HG02981 (cell line): ENCODE data around the gene KLK13.

ENCODE experiments used
- ATAC-seq: cut with Tn5 transposase; IDR thresholded peaks from one replicate; pipeline ENCODE4 v1.9.1; 2021; ENCODE audit warnings: mild to moderate bottlenecking, moderate library complexity; ENCODE audit not compliant: unreplicated experiment

The KLK13 gene

DNA sequence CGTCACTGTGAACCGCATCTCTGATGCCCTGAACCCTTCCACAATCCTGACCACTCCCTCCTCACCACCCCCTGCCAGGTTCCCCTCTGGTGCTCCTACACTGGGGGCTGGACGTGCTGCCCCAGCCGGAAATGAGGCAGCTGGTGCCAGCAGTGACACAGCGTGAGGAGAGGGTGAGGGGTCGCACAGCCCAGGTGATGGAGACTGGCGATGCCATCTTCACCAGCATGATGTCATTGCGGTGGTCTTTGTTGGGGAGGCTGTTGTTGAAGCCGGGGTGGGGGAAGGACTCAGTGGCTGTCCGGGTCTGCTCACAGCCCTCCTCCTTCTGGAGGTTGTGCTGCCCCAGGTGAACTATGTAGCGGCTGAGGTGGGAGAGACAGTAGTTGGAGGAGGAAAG, 40.9 kb downstream of the KLK13 start:
- ATAC-seq = no peak

DNA sequence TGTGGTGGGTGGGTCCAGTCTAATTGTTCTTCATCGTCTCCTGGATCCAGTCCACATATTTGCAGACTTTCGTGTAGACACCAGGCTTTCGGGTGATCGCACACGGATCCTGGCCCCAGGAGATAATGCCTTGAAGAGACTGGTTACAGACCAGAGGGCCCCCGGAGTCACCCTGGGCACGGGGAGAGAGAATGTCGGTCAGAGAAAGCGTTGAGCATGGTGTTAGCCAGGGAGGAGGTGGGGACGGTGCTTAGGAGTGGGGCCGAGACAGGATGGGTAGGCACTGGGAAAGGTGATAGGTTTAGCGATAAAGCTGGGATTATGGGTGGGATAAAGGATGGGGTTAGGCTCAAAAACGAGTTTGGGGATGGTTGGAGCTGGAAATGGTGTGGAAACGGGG, 42.4 kb downstream of the KLK13 start:
- no peak for ATAC-seq

DNA sequence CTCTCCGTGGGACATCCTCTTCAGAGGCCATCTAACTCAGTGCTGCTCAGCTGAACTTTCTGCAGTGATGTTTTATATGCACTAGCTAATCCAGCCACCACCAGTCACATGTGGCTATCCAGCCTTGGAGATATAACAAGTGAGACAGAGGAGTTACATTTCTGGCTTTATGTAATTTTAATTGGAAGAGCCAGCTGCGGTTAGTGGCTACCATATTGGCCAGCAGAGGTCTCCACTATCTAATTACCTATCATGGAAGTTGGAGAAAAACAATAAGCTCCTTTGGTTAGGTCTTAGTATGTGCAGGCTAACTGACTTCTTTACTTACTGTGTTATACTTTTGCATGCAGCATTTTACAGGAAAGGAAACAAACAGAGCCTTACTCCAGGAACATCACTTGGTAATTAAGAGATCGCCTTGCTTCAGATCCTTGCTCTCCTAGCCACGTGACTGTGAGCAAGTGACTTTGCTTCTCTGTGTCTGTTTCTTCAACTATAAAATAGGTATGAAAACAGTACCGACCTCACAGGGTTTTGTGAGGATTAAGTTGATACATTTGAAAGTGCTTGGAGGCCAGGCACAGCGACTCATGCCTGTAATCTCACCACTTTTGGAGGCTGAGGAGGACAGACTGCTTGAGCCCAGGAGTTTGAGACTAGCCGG, 43.8 kb downstream of the KLK13 start:
- no peak for ATAC-seq

DNA sequence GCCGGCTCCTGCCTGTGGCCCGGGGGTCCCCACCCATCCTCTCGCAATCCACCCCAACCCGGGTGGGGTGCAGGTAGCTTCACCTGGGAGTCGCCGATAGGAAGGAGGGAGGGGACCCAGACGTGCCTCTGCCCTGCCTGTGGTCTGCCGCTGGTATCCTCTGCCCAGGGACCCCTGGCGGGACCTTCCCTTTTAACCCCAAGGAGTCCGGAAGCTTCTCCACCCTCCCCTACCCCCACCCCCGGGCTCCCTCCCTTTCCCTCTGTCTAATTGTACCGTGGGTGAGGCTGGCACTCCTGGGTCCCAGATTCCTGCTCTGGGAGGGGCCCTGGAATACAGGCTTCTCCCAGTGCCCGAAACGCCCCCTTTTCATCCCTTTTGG, 45.4 kb downstream of the KLK13 start, which contains the start of gene KLK10:
TSS of gene KLK10 (minus strand) at position 166 of the 382 bp plus-strand sequence. CDS start 579 bp downstream, outside the sequence.
- ATAC-seq = no peak

DNA sequence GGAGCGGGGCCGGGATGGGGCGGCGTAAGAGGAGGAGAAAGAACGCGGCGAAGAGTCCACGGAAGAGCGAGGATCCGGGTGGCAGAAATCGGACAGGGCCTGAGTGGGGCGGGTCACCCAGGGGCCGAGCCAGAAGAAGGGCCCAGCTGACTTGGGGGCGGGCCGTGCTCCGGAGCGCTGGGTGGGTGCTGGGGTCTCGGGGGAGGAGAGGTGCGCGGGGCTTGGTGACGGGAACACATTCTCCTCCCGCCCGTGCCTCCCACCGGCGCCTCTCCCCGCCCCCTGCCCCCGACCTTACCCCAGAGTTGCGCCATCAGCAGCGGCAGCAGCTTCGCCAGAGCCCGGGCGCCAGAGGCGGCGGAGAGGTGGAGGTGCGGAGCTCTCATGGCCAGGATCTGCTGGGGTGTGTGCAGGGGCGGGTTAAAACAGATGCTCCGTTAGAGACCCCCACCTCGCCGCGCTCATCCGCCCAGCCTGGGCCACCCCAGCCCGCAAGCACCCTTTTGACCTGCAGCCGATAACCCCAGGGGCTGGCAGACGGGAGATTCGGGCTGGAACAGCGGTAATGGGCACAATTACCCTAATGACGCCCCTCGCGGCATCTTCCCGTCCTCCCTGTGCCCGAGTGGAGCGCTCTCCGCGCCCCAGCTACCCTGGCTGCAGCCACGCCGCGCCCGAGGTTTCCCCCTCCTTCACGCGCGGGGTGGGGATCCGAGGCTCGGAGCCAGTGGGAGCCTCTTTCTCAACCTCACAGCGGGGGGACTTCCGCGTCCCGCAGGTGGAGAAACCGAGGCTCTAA, 45.9 kb downstream of the KLK13 start:
- no peak for ATAC-seq

DNA sequence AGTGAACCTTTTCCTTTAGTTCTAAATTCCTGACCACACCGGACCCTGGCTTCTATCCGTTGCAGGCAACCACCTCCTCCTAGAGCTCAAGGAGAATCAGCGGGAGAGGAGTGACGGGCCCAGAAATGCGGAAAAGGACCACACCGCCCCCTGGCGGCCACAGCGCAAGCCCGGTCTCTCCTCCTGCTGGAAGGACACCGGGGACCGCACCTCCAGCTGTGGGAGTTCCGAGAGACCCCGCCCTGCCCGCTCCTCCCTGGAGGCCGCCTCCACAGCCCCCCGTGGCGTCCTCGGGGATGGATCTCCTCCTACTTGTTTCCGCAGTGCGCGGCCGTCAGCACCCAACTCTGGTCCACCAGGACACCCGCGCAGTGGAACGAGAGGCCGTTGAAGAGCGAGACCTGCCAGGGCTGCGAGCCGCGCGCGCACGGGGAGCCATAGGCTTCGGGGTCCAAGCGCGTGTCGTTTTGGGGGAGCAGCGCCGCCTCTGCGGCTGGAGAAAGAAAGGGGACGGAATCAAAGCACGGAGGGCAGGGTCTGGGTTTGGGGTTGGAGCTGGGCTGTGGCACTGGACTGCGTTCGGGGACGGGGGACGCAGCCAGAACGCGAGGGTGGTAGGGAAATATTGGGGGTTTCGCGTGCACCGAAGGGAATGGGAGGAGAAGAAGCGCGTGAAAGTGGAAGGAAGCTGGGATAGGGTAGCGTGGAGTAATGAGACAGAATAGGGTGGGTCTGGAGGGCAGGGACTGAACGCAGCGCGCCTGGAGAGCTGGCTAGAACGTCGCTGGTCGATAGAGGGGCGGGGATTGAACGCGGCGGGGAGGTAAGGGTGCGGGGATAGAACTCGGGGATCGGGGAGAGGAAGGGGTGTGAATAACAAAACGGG, 47.9 kb downstream of the KLK13 start:
- ATAC-seq = no peak

DNA sequence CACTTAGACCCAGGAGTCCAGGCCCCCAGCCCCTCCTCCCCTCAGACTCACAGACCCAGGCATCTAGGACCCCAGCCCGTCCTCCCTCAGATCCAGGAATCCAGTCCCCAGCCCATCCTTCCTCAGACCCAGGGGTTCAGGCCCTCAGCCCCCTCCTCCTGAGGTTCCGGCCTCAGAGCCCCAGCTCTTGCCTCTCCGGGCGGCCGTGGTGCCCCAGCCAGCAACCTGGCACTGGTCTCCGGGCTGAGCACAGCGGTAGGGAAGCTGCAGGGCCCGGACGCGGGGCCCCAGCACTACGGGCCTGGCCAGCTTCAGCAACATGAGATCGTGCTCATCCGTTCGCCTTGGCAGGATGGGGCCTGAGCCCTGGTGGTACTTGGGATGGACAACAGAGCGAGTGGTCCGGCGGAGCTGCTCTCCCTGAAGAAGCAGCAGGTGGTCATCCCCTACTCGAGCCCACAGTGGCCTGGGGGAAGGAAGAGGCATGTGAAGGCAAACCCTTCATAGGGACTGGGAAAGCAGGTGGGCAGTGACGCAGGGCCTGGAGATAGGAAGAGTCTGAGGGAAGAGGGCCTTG, 49.1 kb downstream of the KLK13 start:
- no peak for ATAC-seq

DNA sequence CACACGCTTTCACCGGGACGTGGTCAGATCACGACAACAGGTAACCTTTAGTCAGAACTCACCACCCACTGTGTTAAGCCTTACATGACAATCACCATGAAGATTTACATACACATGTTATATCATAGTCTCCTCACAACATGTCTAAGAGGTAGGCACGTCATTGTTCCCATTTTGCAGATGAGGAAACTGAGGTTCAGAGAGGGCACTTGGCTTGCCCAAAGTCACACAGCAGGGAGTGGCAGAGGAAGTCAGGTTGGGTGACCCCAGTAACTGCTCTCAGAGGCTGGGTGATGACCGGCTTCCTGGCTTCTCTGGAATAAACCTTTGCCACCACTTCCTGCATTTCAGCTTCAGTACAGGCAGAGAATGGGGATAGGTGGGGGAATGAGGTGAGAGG, 50.6 kb downstream of the KLK13 start:
- no peak for ATAC-seq

DNA sequence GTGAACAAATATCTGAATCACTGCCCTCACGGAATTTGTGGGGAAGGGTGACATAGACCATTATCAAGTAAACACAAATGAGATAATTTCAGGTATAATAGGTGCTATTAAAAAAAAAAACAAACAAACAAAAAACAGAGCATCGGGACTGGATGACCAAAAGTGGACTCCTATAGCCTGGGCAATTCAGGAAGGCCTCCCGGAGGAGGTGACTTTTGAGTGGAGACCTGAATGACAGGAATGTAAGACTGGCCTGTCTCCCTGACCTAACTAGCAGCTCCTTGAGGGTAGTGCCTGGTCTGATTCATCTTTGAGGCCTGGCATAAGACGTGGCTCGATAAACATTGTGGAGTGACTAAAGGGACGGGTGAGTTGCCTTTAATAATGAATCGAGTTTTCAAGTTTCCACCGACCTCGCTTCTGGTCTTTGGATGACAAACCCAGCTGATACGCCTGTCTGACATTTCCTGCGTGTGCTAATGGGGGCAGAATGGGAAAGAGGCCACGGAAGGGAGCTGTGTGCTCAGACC, 52.2 kb downstream of the KLK13 start:
- no peak for ATAC-seq

DNA sequence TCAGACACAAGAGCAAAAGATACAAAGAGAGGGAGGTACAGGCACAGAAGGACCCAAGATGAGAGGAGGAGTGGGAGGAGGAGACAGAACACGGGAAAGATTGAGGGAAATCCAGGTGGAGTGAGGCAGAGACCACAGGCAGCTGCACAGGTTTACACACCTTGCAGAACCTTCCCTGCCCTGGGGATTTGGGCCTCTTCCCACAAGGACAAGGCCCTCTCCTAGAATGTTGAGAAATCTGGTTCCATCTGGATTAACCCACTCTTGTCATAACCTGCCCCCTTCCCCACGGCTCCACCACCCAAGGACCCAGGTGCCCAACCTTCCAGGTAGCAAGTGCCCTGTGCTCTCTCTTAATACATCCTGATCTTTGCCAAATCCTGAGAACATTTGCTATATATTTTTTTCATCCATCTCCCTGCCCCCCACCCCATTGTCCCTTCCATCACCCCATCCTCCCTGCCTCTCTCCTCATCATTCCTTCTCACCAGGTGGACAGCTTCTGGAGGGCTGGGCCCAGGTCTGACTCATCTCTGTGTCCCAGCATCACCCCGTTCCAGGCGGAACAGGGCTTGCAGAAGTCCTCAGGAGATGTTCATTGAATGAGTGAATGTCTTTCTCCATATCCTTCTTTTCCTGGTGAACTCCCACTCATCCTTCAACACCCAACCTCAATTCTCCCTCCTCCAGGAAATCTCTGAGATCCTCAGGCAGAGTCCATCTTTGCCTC, 54.7 kb downstream of the KLK13 start:
- ATAC-seq = no peak

DNA sequence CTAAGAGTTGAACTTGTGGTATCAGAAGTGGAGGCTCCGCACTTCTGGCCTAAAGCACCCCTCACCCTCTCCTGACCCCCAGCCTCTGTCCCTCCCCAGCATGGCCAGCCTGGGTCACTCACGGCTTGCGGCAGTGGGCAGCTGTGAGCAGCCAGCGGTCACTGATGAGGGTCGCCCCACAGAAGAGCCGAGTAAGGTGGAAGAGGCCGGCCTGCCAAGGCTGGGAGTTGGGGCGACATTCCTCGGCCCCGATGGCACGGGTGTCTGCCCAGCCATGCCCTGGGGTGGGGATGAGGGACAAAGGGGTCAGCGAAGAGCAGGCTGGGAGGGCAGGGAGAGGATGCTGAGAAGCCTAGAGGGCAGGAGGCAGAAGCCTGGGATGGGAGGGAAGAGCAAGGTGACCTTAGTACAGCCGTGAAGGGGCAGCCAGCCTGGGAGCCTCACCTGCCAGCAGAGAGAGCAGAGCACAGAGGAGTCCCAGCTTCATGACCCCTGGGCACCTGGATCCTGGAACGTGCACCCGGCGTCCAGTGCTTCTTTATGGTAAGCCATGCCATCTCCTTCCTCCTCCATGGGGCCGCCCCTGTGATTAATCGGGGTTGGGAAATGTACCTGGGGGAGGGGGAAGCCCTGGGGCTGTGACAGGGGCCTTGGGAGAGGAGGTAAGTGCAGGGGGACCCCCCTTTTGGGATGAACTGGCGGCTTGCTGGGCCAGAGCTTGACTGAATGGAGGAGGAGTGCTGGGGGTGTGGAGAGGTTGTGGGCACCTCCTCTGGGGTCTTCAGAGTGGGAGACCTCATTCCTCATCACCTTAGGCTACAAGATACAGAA, 55.6 kb downstream of the KLK13 start:
- no peak for ATAC-seq

DNA sequence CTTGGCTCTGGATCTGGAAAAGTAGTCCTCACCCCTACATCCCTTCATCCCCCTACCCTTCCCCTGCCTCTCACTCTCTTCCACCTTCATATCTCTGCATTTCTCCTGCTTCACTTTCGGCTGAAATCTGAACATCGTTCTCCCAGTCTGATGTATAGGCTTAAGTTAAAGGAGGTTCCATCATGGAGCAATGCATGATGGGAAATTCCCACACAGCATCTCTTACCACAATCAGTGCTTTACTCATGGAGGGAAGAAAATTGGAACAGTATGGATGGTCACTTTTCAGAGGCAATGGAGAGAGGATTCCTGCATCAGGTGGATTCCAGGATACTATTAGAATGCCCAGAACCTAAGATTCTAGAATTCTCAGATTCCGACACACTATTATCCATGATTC, 57.4 kb downstream of the KLK13 start:
- no peak for ATAC-seq

DNA sequence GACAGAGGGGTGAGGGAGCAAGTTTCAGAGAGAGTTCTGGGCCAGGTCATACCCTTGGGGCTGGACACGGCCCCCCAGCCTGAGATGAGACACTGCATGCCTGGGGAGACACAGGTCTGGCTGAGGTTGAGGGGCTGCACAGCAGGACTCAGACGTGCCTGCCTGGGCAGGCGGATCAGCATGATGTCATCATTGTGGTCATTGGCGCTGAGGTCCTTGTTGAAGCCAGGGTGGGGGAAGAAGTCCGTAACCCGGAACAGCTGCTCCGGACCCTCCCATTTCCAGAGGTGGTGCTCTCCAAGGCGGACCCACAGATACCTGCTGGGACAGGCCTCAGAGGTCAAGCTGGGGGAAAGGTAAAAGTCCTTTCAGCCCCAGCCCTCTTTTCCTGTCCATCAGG, 58.5 kb downstream of the KLK13 start:
- ATAC-seq = no peak
